Measurements from ENCODE around the gene ZDHHC16.

DNA sequence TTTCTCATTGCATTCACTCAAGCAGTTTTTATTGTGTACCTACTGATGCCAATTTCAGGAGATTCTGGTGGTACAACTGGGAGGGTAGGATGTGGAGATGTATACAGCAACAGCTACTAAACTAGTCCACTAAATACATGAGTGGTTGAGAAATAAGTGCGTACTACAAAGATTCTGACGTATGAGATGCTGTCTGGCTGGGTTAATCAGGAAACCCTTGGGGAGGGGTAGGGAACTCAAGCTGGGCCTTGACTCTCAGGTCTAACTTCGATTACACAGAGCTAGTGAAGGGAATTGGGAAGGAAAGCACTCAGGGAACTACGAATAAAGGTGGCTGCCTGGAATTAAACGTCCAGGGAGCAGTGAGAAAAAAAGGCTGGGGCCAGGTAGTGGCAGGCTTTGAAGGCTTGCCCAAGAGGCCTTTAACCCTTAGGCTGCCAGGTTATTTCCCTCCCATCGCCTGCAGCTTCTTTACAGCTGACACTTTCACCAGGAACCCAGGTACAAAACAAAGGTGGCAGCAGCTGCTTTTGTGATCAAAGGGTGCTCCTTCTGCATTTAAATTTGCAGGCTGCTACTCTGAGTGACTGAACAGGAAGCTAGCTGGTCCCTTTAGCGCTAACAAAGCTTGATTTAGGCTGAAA lies 49.0 kb downstream of the ZDHHC16 start:
- TF ChIP-seq, protein P1, sequence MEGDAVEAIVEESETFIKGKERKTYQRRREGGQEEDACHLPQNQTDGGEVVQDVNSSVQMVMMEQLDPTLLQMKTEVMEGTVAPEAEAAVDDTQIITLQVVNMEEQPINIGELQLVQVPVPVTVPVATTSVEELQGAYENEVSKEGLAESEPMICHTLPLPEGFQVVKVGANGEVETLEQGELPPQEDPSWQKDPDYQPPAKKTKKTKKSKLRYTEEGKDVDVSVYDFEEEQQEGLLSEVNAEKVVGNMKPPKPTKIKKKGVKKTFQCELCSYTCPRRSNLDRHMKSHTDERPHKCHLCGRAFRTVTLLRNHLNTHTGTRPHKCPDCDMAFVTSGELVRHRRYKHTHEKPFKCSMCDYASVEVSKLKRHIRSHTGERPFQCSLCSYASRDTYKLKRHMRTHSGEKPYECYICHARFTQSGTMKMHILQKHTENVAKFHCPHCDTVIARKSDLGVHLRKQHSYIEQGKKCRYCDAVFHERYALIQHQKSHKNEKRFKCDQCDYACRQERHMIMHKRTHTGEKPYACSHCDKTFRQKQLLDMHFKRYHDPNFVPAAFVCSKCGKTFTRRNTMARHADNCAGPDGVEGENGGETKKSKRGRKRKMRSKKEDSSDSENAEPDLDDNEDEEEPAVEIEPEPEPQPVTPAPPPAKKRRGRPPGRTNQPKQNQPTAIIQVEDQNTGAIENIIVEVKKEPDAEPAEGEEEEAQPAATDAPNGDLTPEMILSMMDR (IDR thresholded peaks at IDR 0.05), result no peak
- TF ChIP-seq POLR2A (IDR thresholded peaks at IDR 0.05), result no peak

All from esophagus squamous epithelium (tissue), 4 donors.